ENCODE measurements around the gene JMJD1C.

DNA sequence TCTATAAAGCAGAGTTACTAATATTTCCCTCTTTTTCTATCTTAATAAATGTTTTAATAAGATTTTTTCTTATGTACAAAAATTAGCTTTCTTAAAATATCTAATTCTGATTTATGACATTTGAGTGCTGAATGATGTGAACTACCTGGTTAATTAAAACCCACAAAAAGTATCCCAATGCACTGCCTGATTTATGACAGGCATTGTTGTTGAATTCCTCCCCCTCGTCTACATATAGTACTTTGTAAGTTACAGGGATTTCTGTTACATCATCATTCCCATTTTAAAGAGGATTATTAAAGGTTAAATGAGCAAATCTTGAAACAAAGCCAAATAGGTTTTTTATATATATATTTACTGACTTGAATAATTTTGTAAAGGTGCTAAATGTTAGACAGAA lies 241.5 kb downstream of the JMJD1C start:
- TF ChIP-seq, protein P1, sequence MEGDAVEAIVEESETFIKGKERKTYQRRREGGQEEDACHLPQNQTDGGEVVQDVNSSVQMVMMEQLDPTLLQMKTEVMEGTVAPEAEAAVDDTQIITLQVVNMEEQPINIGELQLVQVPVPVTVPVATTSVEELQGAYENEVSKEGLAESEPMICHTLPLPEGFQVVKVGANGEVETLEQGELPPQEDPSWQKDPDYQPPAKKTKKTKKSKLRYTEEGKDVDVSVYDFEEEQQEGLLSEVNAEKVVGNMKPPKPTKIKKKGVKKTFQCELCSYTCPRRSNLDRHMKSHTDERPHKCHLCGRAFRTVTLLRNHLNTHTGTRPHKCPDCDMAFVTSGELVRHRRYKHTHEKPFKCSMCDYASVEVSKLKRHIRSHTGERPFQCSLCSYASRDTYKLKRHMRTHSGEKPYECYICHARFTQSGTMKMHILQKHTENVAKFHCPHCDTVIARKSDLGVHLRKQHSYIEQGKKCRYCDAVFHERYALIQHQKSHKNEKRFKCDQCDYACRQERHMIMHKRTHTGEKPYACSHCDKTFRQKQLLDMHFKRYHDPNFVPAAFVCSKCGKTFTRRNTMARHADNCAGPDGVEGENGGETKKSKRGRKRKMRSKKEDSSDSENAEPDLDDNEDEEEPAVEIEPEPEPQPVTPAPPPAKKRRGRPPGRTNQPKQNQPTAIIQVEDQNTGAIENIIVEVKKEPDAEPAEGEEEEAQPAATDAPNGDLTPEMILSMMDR (IDR thresholded peaks at IDR 0.05 in 2 of 3, conservative IDR thresholded peaks at IDR 0.05 in 1 of 3; ENCODE audit: borderline replicate concordance in 1 of 3, insufficient read depth in 1 of 3, low read depth in 2 of 3, low read length in 2 of 3) = no peak
- TF ChIP-seq SRF (IDR thresholded peaks at IDR 0.05; ENCODE audit: low read depth) = no peak
- TF ChIP-seq POLR2AphosphoS5 (IDR thresholded peaks at IDR 0.05; ENCODE audit: low read depth, low read length) = no peak
- no peak for TF ChIP-seq SIN3A (IDR thresholded peaks at IDR 0.05; ENCODE audit: low read depth)

Measured in HCT116 (cell line).